Osteocyte (in vitro differentiated cells): ENCODE data around the gene EVA1A. TPM values are rescaled to one million over a fixed set of nuclear protein-coding genes. Genes with fewer than 3 reads are reported as not detected.

ENCODE experiments used
- DNase-seq: peaks from one replicate; pipeline ENCODE4 v3.0.0; 2021; ENCODE audit warnings: mixed read lengths; ENCODE audit not compliant: unreplicated experiment; ENCODE audit errors: extremely low spot score
- H3K27ac Mint-ChIP-seq: one replicate; pipeline ENCODE4 v1.8.0; 2021; ENCODE audit warnings: mild to moderate bottlenecking, mixed read lengths; ENCODE audit not compliant: unreplicated experiment
- H3K27me3 Mint-ChIP-seq: one replicate; pipeline ENCODE4 v1.8.0; 2021; ENCODE audit warnings: mixed read lengths; ENCODE audit not compliant: unreplicated experiment
- H3K36me3 Mint-ChIP-seq: one replicate; pipeline ENCODE4 v1.8.0; 2021; ENCODE audit warnings: mixed read lengths; ENCODE audit not compliant: unreplicated experiment
- H3K4me1 Mint-ChIP-seq: one replicate; pipeline ENCODE4 v1.8.0; 2021; ENCODE audit warnings: mixed read lengths; ENCODE audit not compliant: unreplicated experiment
- H3K4me3 Mint-ChIP-seq: one replicate; pipeline ENCODE4 v1.8.0; 2021; ENCODE audit warnings: mild to moderate bottlenecking, moderate library complexity, mixed read lengths; ENCODE audit not compliant: unreplicated experiment
- H3K9me3 Mint-ChIP-seq: one replicate; pipeline ENCODE4 v1.8.0; 2021; ENCODE audit warnings: mixed read lengths; ENCODE audit not compliant: unreplicated experiment
- total RNA-seq: library from RNA; stranded (reverse); gene quantifications from 2 replicates; pipeline ENCODE4 v1.2.1, GENCODE V29; 2021
- TF ChIP-seq, protein P1 (sequence below): fragments of 200-600 bp; sonication (generic); IDR thresholded peaks from 2 replicates; pipeline ENCODE4 v1.5.0; 2021; ENCODE audit warnings: antibody characterized with exemption, mild to moderate bottlenecking, moderate library complexity

EVA1A gene
- total RNA-seq, 1 donor from 2014 or later, result 33.5 TPM

DNA sequence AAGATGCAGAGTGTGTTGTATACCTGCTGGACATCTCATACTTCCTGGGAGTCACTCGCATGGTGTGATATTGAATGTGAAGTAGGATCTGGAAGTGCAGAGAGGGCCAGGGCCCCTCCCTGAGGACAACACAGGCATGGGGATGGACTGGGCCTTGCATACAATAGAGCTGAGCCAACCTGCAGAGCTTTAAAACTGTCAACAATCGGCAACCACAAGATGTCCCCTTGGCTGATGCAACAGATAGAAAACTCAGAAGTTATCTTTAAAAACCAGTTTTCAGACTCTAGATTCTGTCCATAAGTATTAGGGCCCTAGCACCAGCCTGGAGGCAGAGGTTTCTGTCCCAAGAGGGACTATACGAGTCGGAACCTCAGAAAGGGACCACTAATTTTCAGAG, 19.7 kb downstream of the EVA1A start:
- H3K27me3 Mint-ChIP-seq, result no peaks in the 10 kb centered on the region
- peaks cover 31% of the 10 kb centered on the region for H3K4me1 Mint-ChIP-seq
- peak; percentile 30 for DNase-seq
- TF ChIP-seq, protein P1, sequence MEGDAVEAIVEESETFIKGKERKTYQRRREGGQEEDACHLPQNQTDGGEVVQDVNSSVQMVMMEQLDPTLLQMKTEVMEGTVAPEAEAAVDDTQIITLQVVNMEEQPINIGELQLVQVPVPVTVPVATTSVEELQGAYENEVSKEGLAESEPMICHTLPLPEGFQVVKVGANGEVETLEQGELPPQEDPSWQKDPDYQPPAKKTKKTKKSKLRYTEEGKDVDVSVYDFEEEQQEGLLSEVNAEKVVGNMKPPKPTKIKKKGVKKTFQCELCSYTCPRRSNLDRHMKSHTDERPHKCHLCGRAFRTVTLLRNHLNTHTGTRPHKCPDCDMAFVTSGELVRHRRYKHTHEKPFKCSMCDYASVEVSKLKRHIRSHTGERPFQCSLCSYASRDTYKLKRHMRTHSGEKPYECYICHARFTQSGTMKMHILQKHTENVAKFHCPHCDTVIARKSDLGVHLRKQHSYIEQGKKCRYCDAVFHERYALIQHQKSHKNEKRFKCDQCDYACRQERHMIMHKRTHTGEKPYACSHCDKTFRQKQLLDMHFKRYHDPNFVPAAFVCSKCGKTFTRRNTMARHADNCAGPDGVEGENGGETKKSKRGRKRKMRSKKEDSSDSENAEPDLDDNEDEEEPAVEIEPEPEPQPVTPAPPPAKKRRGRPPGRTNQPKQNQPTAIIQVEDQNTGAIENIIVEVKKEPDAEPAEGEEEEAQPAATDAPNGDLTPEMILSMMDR, result no peak
- H3K9me3 Mint-ChIP-seq, result no peaks in the 10 kb centered on the region
- peaks cover 27% of the 10 kb centered on the region for H3K36me3 Mint-ChIP-seq
- H3K27ac Mint-ChIP-seq, result peak overlapping the region; percentile 28
- H3K4me3 Mint-ChIP-seq, result no peak overlapping the region

DNA sequence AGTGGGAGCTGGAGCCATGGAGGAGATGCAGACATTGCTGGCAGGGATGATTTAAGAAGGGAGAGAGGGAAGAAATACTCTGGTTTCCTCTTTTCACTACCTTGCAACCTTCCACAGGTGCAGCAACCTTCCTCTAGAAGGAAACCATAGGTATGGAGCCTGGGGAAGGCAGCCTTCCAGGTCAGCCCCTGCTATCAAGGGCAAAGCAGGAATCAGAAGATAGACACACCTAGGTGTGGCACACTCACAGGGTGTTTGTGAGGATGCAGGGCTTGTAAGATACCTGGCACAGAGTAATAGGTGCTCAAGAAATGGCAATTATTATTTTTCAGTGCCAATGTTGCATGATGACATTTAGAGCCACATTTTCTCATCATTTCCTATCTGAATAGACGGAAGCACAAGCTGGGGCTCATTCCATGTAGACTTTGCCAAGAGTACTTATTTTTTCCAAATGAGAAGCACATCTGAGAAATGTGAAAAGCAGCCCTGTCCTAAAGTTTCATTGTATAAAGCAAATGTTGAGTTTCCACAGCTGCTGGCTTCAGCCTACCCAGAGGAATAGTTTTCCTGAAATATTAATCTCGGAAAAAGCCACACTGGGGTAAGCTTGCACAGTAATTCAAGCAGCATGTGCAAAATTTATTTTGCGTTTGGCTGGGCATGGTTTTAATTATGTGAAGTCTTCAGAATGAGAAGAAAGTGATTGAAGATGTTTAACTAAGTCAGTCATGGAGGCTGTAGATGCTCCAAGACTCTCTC, 20.6 kb downstream of the EVA1A start:
- TF ChIP-seq, protein P1, result no peak
- Mint-ChIP-seq H3K4me1 (peaks cover 25% of the 10 kb centered on the region), H3K27me3 (no peaks in the 10 kb centered on the region), H3K4me3 (no peak overlapping the region), H3K36me3 (peaks cover 26% of the 10 kb centered on the region), H3K27ac (peak overlapping the region; percentile 27), H3K9me3 (no peaks in the 10 kb centered on the region)
- DNase-seq, result peak; percentile 25

DNA sequence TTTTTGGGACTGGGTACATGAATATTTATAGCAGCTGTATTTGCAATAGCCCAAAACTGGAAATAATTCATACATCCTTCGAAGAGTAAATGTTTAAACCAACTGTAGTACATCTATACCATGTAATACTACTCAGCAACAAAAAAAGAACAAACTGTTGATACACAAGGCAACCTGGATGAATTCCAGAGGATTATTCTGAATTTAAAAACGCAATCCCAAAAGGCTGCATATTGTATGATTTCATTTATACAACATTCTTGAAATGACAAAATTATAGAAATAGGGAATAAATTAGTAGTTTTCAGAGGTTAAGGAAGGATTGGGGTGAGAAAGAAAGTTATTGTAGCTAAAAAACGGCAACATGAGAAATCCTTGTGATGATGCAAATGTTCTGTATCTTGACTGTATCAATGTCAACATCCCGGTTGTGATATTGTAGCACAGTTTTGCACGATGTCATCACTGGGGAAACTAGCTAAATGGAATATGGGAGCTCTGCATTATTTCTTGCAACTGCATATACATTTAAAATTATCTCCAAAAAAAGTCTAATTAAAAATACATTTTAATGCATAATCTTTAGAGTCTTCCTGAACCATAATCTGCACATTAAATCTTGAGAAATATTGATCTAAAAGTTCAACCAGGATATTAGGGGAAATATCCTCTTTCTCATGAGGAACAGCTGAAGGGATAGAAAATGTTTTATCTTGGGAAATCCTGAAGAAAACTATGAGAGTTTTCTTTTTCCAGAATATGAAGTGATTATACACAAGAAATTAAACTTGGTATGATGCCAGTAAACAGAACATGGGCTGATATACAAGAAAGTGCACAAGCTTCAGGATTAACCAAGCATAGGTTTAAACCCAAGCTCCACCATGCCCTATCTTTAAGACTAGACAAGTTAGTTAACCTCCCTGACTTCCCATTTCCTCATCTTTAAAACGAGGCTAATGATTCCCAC, 21.9 kb downstream of the EVA1A start:
- no peak overlapping the region for H3K4me3 Mint-ChIP-seq
- no peak overlapping the region for H3K27ac Mint-ChIP-seq
- H3K27me3 Mint-ChIP-seq, result no peaks in the 10 kb centered on the region
- H3K36me3 Mint-ChIP-seq, result peaks cover 24% of the 10 kb centered on the region
- DNase-seq, result no peak
- peaks cover 25% of the 10 kb centered on the region for H3K4me1 Mint-ChIP-seq
- TF ChIP-seq, protein P1, result no peak
- no peaks in the 10 kb centered on the region for H3K9me3 Mint-ChIP-seq

DNA sequence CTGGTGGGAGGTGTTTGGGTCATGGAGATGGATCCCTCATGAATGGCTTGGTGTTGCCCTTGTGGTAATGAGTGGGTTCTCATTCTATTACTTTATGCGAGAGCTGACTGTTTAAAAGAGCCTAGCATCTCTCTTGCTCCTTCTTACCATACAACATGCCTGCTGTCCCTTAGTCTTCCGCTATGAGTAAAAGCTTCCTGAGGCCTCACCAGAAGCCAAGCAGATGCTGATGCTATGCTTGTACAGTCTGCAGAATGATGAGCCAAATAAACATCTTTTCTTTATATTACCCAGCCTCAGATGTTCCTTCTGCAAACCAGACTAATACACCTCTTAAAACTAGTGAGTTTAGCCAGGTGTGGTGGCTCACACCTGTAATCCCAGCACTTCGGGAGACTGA, 23.1 kb downstream of the EVA1A start:
- DNase-seq, result no peak
- Mint-ChIP-seq H3K36me3 (peaks cover 23% of the 10 kb centered on the region), H3K27ac (no peak overlapping the region), H3K4me1 (peaks cover 27% of the 10 kb centered on the region), H3K27me3 (no peaks in the 10 kb centered on the region), H3K9me3 (no peaks in the 10 kb centered on the region), H3K4me3 (no peak overlapping the region)
- TF ChIP-seq, protein P1, result no peak

DNA sequence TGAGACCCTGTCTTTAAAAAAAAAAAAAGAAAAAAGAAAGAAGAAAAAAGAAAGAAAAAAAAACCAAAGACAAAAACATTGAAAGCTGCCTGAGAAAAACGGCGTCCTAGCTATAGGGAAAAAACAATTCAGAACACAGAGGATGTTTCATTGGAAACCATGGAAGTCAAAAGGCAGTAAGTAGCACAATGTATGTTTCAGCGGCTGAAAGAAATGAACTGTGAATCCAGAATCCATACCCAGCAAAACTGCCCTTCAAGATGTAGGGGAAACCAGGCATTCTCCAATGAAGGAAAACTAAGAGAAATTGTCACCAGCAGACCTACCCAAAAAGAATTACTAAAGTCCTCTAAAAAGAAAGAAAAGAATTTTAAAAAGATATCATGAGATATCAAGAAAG, 27.6 kb downstream of the EVA1A start:
- Mint-ChIP-seq H3K27me3 (no peaks in the 10 kb centered on the region), H3K27ac (peak overlapping the region; percentile 19), H3K9me3 (no peaks in the 10 kb centered on the region), H3K4me3 (no peak overlapping the region), H3K36me3 (peaks cover 2% of the 10 kb centered on the region), H3K4me1 (peaks cover 45% of the 10 kb centered on the region)
- DNase-seq, result no peak
- TF ChIP-seq, protein P1, result no peak
